ENCODE results near the gene FMO5. TPM values are rescaled to one million over a fixed set of nuclear protein-coding genes. Genes with fewer than 3 reads are reported as not detected.
A peak's percentile ranks its signal among the peaks of the same experiment; 100 is the strongest.

FMO5 gene
- total and polyA plus RNA-seq, 2 of the 13 experiments (the other 11 are each of a cell fraction or from before 2014, with no cell fraction given): 48.2 to 149 TPM

GRCh38 chr1:147242449-147243227, 17.5 kb upstream of the FMO5 start, which contains the start of gene CHD1L (continued):
- TF ChIP-seq ZNF574 (CRISPR knock-in tag; IDR thresholded peaks at IDR 0.05): peak; percentile 98
- TF ChIP-seq NR2F6 (IDR thresholded peaks at IDR 0.05): no peak
- TF ChIP-seq NR2F6 (CRISPR knock-in tag; IDR thresholded peaks at IDR 0.05): peak; percentile 68; the same call in 1 of the 2 replicates
- no peak for TF ChIP-seq MNT (IDR thresholded peaks at IDR 0.05)
- peak; percentile 17; the same call in 1 of the 2 replicates for TF ChIP-seq TEF (CRISPR knock-in tag; IDR thresholded peaks at IDR 0.05)
- TF ChIP-seq MTERF4 (CRISPR knock-in tag; IDR thresholded peaks at IDR 0.05): peak; percentile 95; the same call in 1 of the 2 replicates
- TF ChIP-seq ZNF691 (CRISPR knock-in tag; IDR thresholded peaks at IDR 0.05; ENCODE audit: borderline replicate concordance, low read depth): peak; percentile 72; the same call in 1 of the 2 replicates
- no peak for TF ChIP-seq ZNF772 (CRISPR knock-in tag; IDR thresholded peaks at IDR 0.05)
- no peak for TF ChIP-seq ZNF136 (CRISPR knock-in tag; IDR thresholded peaks at IDR 0.05; ENCODE audit: low read depth)
- TF ChIP-seq ZGPAT (CRISPR knock-in tag; IDR thresholded peaks at IDR 0.05): peak; percentile 88
- peak; percentile 58; the same call in 1 of the 2 replicates for TF ChIP-seq SOX5 (CRISPR knock-in tag; IDR thresholded peaks at IDR 0.05; ENCODE audit: borderline replicate concordance)
- no peak for TF ChIP-seq TRIM22 (IDR thresholded peaks at IDR 0.05)
- peak; percentile 78 for TF ChIP-seq FOXA3 (CRISPR knock-in tag; IDR thresholded peaks at IDR 0.05)
- TF ChIP-seq PTBP1 (IDR thresholded peaks at IDR 0.05; ENCODE audit: low read depth, low read length, poor library complexity, severe bottlenecking): no peak

All from HepG2 (cell line).